ENCODE results near the gene ELOVL5.

GRCh38 chr6:53325785-53326184, 23.0 kb downstream of the ELOVL5 start:
- TF ChIP-seq, protein P1, sequence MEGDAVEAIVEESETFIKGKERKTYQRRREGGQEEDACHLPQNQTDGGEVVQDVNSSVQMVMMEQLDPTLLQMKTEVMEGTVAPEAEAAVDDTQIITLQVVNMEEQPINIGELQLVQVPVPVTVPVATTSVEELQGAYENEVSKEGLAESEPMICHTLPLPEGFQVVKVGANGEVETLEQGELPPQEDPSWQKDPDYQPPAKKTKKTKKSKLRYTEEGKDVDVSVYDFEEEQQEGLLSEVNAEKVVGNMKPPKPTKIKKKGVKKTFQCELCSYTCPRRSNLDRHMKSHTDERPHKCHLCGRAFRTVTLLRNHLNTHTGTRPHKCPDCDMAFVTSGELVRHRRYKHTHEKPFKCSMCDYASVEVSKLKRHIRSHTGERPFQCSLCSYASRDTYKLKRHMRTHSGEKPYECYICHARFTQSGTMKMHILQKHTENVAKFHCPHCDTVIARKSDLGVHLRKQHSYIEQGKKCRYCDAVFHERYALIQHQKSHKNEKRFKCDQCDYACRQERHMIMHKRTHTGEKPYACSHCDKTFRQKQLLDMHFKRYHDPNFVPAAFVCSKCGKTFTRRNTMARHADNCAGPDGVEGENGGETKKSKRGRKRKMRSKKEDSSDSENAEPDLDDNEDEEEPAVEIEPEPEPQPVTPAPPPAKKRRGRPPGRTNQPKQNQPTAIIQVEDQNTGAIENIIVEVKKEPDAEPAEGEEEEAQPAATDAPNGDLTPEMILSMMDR (conservative IDR thresholded peaks at IDR 0.05; ENCODE audit: low read length) = no peak
- no peak for TF ChIP-seq EZH2phosphoT487 (IDR thresholded peaks at IDR 0.05; ENCODE audit: borderline replicate concordance)

All from Loucy (cell line).